IMR-90 (cell line): Measurements from ENCODE around the gene MAFG. TPM values are rescaled to one million over a fixed set of nuclear protein-coding genes. Genes with fewer than 3 reads are reported as not detected.

ENCODE experiments used
- ATAC-seq: fragments of 200-7000 bp; cut with Tn5 transposase; 2 replicates; pipeline ENCODE4 v1.9.1; 2020; ENCODE audit warnings: low read depth, mild to moderate bottlenecking, moderate library complexity
- BruUV-seq: library from RNA; stranded (reverse); fragments of 400-500 nt; replicated peaks from 2 replicates; lab custom pipeline; 2021; lab: Mats Ljungman, UMichigan
- CTCF ChIA-PET: fragments of 300-600 bp; formaldehyde crosslinking; extraction: SDS; loops from one replicate; lab custom pipeline; 2021; ENCODE audit warnings: antibody characterized with exemption; lab: Yijun Ruan, JAX
- POLR2A ChIA-PET: fragments of 300-600 bp; sonication (Branson Sonifier 250); formaldehyde crosslinking; loops from one replicate; lab custom pipeline; 2022; ENCODE audit warnings: antibody characterized with exemption; ENCODE audit not compliant: unreplicated experiment; lab: Charles Lee
- DNase-seq: peaks from one replicate; pipeline ENCODE4 v3.0.0; 2013
- H2AFZ ChIP-seq: replicated peaks from 2 replicates; pipeline ENCODE3; 2013; ENCODE audit warnings: low read length, mild to moderate bottlenecking; ENCODE audit not compliant: poor library complexity
- H2AK5ac ChIP-seq: 2 replicates; pipeline ENCODE4 v1.6.1; 2013; ENCODE audit warnings: low read depth, low read length, inconsistent platforms
- H2AK9ac ChIP-seq: replicated peaks from 2 replicates; pipeline ENCODE3; 2013; ENCODE audit warnings: mild to moderate bottlenecking, low read depth, low read length, moderate library complexity; ENCODE audit not compliant: poor library complexity
- H2BK120ac ChIP-seq: 2 replicates; pipeline ENCODE4 v1.6.1; 2013; ENCODE audit warnings: low read depth, low read length, inconsistent platforms
- H2BK15ac ChIP-seq: 3 replicates; pipeline ENCODE4 v1.6.1; 2013; ENCODE audit warnings: low read depth, low read length, inconsistent platforms
- H2BK20ac ChIP-seq: 2 replicates; pipeline ENCODE4 v1.6.1; 2013; ENCODE audit warnings: low read depth, mild to moderate bottlenecking, inconsistent platforms, low read length, moderate library complexity
- H2BK5ac ChIP-seq: 2 replicates; pipeline ENCODE4 v1.6.1; 2013; ENCODE audit warnings: mild to moderate bottlenecking, low read depth, low read length, inconsistent platforms; ENCODE audit not compliant: poor library complexity, severe bottlenecking
- H3K14ac ChIP-seq: replicated peaks from 2 replicates; pipeline ENCODE4 v1.6.1; 2013; ENCODE audit warnings: low read depth, low read length, inconsistent platforms
- H3K18ac ChIP-seq: 2 replicates; pipeline ENCODE4 v1.6.1; 2013; ENCODE audit warnings: low read depth, low read length, control low read depth
- H3K23ac ChIP-seq: 2 replicates; pipeline ENCODE4 v1.6.1; 2013; ENCODE audit warnings: low read depth, low read length, inconsistent platforms
- H3K27ac ChIP-seq: 2 replicates; pipeline ENCODE4 v1.5.1; 2013; ENCODE audit warnings: mild to moderate bottlenecking, control low read depth, low read length; ENCODE audit not compliant: insufficient read depth
- H3K27me3 ChIP-seq: 2 replicates; pipeline ENCODE4 v1.6.1; 2013; ENCODE audit warnings: low read length; ENCODE audit not compliant: control insufficient read depth, insufficient read depth
- H3K36me3 ChIP-seq: 2 replicates; pipeline ENCODE4 v1.6.1; 2013; ENCODE audit warnings: low read length, mixed read lengths; ENCODE audit not compliant: control insufficient read depth, insufficient read depth
- H3K4ac ChIP-seq: 2 replicates; pipeline ENCODE4 v1.6.1; 2013; ENCODE audit warnings: low read depth, low read length, inconsistent platforms
- H3K4me1 ChIP-seq: 2 replicates; pipeline ENCODE4 v1.6.1; 2013; ENCODE audit warnings: low read length, mixed read lengths; ENCODE audit not compliant: control insufficient read depth, insufficient read depth
- H3K4me2 ChIP-seq: 2 replicates; pipeline ENCODE4 v1.6.1; 2013; ENCODE audit warnings: low read depth, mild to moderate bottlenecking, control low read depth, low read length, moderate library complexity
- H3K4me3 ChIP-seq: 2 replicates; pipeline ENCODE4 v1.5.1; 2013; ENCODE audit warnings: low read depth, mild to moderate bottlenecking, control low read depth, low read length, moderate library complexity; ENCODE audit not compliant: insufficient read depth
- H3K56ac ChIP-seq: 2 replicates; pipeline ENCODE4 v1.6.1; 2013; ENCODE audit warnings: low read length, inconsistent platforms; ENCODE audit not compliant: insufficient read depth; ENCODE audit errors: extremely low read depth
- H3K79me1 ChIP-seq, 2 experiments: 2 replicates each; pipeline ENCODE4 v1.6.1; 2013; ENCODE audit warnings: low read length in 2 of 2, inconsistent platforms in 1 of 2, low read depth in 1 of 2
- H3K9ac ChIP-seq: 2 replicates; pipeline ENCODE4 v1.6.1; 2013; ENCODE audit warnings: low read depth, low read length, control low read depth
- H3K9me1 ChIP-seq: 2 replicates; pipeline ENCODE4 v1.6.1; 2013; ENCODE audit warnings: low read length, inconsistent platforms; ENCODE audit not compliant: insufficient read depth
- H3K9me3 ChIP-seq: 2 replicates; pipeline ENCODE4 v1.6.1; 2013; ENCODE audit warnings: low read length; ENCODE audit not compliant: control insufficient read depth, insufficient read depth
- H4K20me1 ChIP-seq: 2 replicates; pipeline ENCODE4 v1.6.1; 2013; ENCODE audit warnings: low read length, inconsistent platforms; ENCODE audit not compliant: insufficient read depth
- H4K5ac ChIP-seq: 2 replicates; pipeline ENCODE4 v1.6.1; 2013; ENCODE audit warnings: mild to moderate bottlenecking, low read depth, low read length, control low read depth
- H4K8ac ChIP-seq, 2 experiments: 2 replicates each; pipeline ENCODE4 v1.6.1; 2013; ENCODE audit warnings: low read depth in 2 of 2, low read length in 2 of 2, control low read depth in 1 of 2, inconsistent platforms in 1 of 2
- H4K91ac ChIP-seq: 2 replicates; pipeline ENCODE4 v1.6.1; 2013; ENCODE audit warnings: low read depth, low read length, inconsistent platforms; ENCODE audit not compliant: insufficient read depth
- BHLHE40 ChIP-seq: fragments of 150-350 bp; IDR thresholded peaks from 2 replicates; pipeline ENCODE4 v1.6.1; 2016; ENCODE audit warnings: mild to moderate bottlenecking, low read depth, low read length
- CEBPB ChIP-seq: IDR thresholded peaks from 2 replicates; pipeline ENCODE4 v1.6.1; 2012; ENCODE audit warnings: low read depth, low read length, improper control_type of control experiment
- CHD1 ChIP-seq: IDR thresholded peaks from 2 replicates; pipeline ENCODE4 v1.6.1; 2012; ENCODE audit warnings: low read depth, low read length, improper control_type of control experiment
- ELK1 ChIP-seq: fragments of 150-350 bp; IDR thresholded peaks from 2 replicates; pipeline ENCODE4 v1.6.1; 2016; ENCODE audit warnings: low read depth, mild to moderate bottlenecking, low read length, moderate library complexity, borderline replicate concordance
- FOS ChIP-seq: fragments of 150-350 bp; IDR thresholded peaks from 2 replicates; pipeline ENCODE4 v1.6.1; 2016; ENCODE audit warnings: low read depth, low read length
- MAFK ChIP-seq: IDR thresholded peaks from 2 replicates; pipeline ENCODE4 v1.6.1; 2012; ENCODE audit warnings: low read depth, low read length, improper control_type of control experiment
- MAZ ChIP-seq: IDR thresholded peaks from 2 replicates; pipeline ENCODE4 v1.6.1; 2012; ENCODE audit warnings: low read depth, mild to moderate bottlenecking, low read length, improper control_type of control experiment, moderate library complexity, borderline replicate concordance
- MXI1 ChIP-seq: IDR thresholded peaks from 2 replicates; pipeline ENCODE4 v1.6.1; 2012; ENCODE audit warnings: low read depth, mild to moderate bottlenecking, low read length, moderate library complexity, borderline replicate concordance
- NFE2L2 ChIP-seq: fragments of 150-350 bp; IDR thresholded peaks from 2 replicates; pipeline ENCODE4 v1.6.1; 2016; ENCODE audit warnings: low read depth, mild to moderate bottlenecking, low read length
- POLR2A ChIP-seq: IDR thresholded peaks from 2 replicates; pipeline ENCODE4 v1.6.1; 2012; ENCODE audit warnings: mild to moderate bottlenecking, low read depth, low read length
- RAD21 ChIP-seq: IDR thresholded peaks from 2 replicates; pipeline ENCODE4 v1.6.1; 2012; ENCODE audit warnings: low read length, improper control_type of control experiment
- RCOR1 ChIP-seq: IDR thresholded peaks from 2 replicates; pipeline ENCODE4 v1.6.1; 2012; ENCODE audit warnings: mild to moderate bottlenecking, low read length, improper control_type of control experiment; ENCODE audit not compliant: insufficient replicate concordance
- SMC3 ChIP-seq: fragments of 150-350 bp; IDR thresholded peaks from 2 replicates; pipeline ENCODE4 v1.6.1; 2016; ENCODE audit warnings: low read depth, mild to moderate bottlenecking, antibody characterized with exemption, low read length, moderate library complexity
- USF2 ChIP-seq: fragments of 150-350 bp; IDR thresholded peaks from 2 replicates; pipeline ENCODE4 v1.6.1; 2017; ENCODE audit warnings: mild to moderate bottlenecking, antibody characterized with exemption, low read length, low read depth
- WGBS, 2 experiments: methylation state at CpG; one replicate each; pipeline versions ENCODE4 v1.1.5 to v1.1.7; 2013; ENCODE audit warnings: missing lambda C conversion rate in 2 of 2; ENCODE audit not compliant: insufficient read length in 1 of 2; ENCODE audit errors: extremely low coverage in 2 of 2; 5-methylcytosine and 5-hydroxymethylcytosine counted together
- dilution Hi-C: fragments of 300-500 bp; cut with HindIII; formaldehyde crosslinking; loops from one replicate; pipeline ENCODE4 v1.14.3; 2018; ENCODE audit warnings: low sequenced_read_pairs; ENCODE audit not compliant: unreplicated experiment
- in situ Hi-C: fragments of 300-500 bp; cut with MboI; formaldehyde crosslinking; loops from 3 replicates; pipeline ENCODE4 v1.14.3; 2019; ENCODE audit warnings: low sequenced_read_pairs, inconsistent platforms, mixed read lengths
- intact Hi-C: fragments of 100-400 bp; cut with micrococcal nuclease; formaldehyde crosslinking; loops from 2 replicates; pipeline ENCODE4 v1.10.0; 2022
- polyA plus RNA-seq, 3 experiments: library from polyadenylated mRNA; depleted of rRNA; stranded (reverse); fragments of >200 nt; gene quantifications; 2 replicates each; pipeline ENCODE4 v1.2.3, GENCODE V29; 2012; ENCODE audit warnings: low replicate concordance in 1 of 3
- total RNA-seq: library from RNA; depleted of rRNA; stranded (reverse); fragments of >200 nt; gene quantifications from 2 replicates; pipeline ENCODE4 v1.2.3, GENCODE V29; 2012

The MAFG gene
- total and polyA plus RNA-seq, 2 of the 4 experiments (the other 2 are of a cell fraction), result 6.1 to 15.4 TPM

- Histone ChIP-seq H2AK9ac (peak overlapping the region; percentile 78), H3K18ac (no peak overlapping the region), H2BK5ac (no peak overlapping the region), H3K9ac (no peak overlapping the region), H4K20me1 (no peaks in the 10 kb centered on the region), H3K4me3 (peak overlapping the region; percentile 21), H4K5ac (no peak overlapping the region), H2AK5ac (no peak overlapping the region), H3K4ac (no peak overlapping the region), H3K36me3 (no peaks in the 10 kb centered on the region), H4K8ac (no peak overlapping the region), H3K14ac (no peak overlapping the region), H2BK120ac (no peak overlapping the region), H3K23ac (no peak overlapping the region), H3K4me2 (peak overlapping the region; percentile 15; the same call in 1 of the 2 replicates), H3K56ac (no peak overlapping the region), H3K4me1 (no peaks in the 10 kb centered on the region), H3K27ac (no peak overlapping the region), H4K91ac (no peak overlapping the region), H2AFZ (peak overlapping the region; percentile 92), H3K79me1 (no peaks in the 10 kb centered on the region), H2BK15ac (no peak overlapping the region), H2BK20ac (no peak overlapping the region), H3K27me3 (peaks cover 50% of the 10 kb centered on the region), H3K9me1 (no peaks in the 10 kb centered on the region), H3K9me3 (no peaks in the 10 kb centered on the region)
- ATAC-seq (peak; percentile 91), DNase-seq (peak; percentile 24)
- BruUV-seq, result no TSS peak
- WGBS, 2 experiments, result 2% methylated on average over 56 of the region's 112 CpGs; no CpG with 5 or more reads in 1 of the 2 experiments
- in situ Hi-C loops, result no loop called here
- intact Hi-C loops, result loop anchor here (1.0 to 10.0 kb wide), 2 partner anchors 62 to 195 kb away; no protein-coding TSS in a partner anchor
- CTCF ChIA-PET, result interaction anchor here (0.5 to 1.3 kb wide), 16 partner anchors 9 to 535 kb away, joined by 3 to 17 read pairs (median 4); partner anchors contain the start of genes CENPX, DCXR, LRRC45 and MYADML2
- POLR2A ChIA-PET, result no interaction called here
- dilution Hi-C loops, result no loop called here
- no peak for TF ChIP-seq FOS
- TF ChIP-seq RCOR1, result peak; percentile 75
- TF ChIP-seq SMC3, result peak; percentile 91
- no peak for TF ChIP-seq ELK1
- no peak for TF ChIP-seq BHLHE40
- TF ChIP-seq CEBPB, result no peak
- no peak for TF ChIP-seq USF2
- no peak for TF ChIP-seq MXI1
- TF ChIP-seq MAZ, result peak; percentile 62; the same call in 1 of the 2 replicates
- TF ChIP-seq CHD1, result no peak
- no peak for TF ChIP-seq POLR2A
- no peak for TF ChIP-seq NFE2L2
- no peak for TF ChIP-seq MAFK
- TF ChIP-seq RAD21, result peak; percentile 90
These were observed 32.0 kb upstream of the MAFG start for GRCh38 chr17:81959362-81960129.
